Mesodermal cell (in vitro differentiated cells): ENCODE measurements around the gene FOLR1.

Source experiments
- H3K27ac ChIP-seq: 2 replicates; pipeline ENCODE4 v1.7.0; 2013; ENCODE audit warnings: mild to moderate bottlenecking, low read depth, low read length, moderate library complexity; ENCODE audit not compliant: severe bottlenecking
- H3K36me3 ChIP-seq: 2 replicates; pipeline ENCODE4 v1.7.1; 2013; ENCODE audit warnings: mild to moderate bottlenecking, low read length, moderate library complexity; ENCODE audit not compliant: control insufficient read depth, insufficient read depth
- H3K4me1 ChIP-seq: one replicate; pipeline ENCODE4 v1.7.1; 2013; ENCODE audit warnings: mild to moderate bottlenecking, low read length; ENCODE audit not compliant: insufficient read depth, control insufficient read depth, poor library complexity, severe bottlenecking
- H3K4me3 ChIP-seq: 2 replicates; pipeline ENCODE4 v1.7.0; 2013; ENCODE audit warnings: low read length, control low read depth, mild to moderate bottlenecking; ENCODE audit not compliant: insufficient read depth, poor library complexity, severe bottlenecking; ENCODE audit errors: extremely low read depth
- H3K9me3 ChIP-seq: 2 replicates; pipeline ENCODE4 v1.7.1; 2013; ENCODE audit warnings: mild to moderate bottlenecking, low read length, moderate library complexity; ENCODE audit not compliant: control insufficient read depth
- WGBS, 2 experiments: methylation state at CpG; one replicate each; pipeline ENCODE4 v1.1.5; 2013; ENCODE audit warnings: missing lambda C conversion rate in 2 of 2; ENCODE audit not compliant: insufficient coverage in 2 of 2; 5-methylcytosine and 5-hydroxymethylcytosine counted together

The FOLR1 gene

DNA sequence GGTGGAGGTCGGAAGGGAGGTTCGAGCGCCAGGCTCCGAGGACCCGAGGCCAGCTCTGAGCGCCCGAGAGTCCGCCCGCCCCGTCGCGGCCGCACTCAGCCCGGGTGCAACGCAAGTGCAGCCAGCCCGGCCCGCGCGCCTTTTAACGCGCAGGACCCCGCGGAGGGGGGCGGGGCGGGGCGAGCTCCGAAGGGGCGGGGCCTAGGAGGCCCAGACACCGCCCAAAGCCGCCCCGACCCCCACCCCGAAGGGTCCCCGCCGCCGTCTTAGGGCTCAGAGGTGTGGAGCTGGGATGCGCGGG is 52.1 kb downstream of the FOLR1 start, which contains the start of gene PHOX2A:
TSS of gene PHOX2A (minus strand) at position 117 of the 301 bp plus-strand sequence. CDS start 172 bp downstream, outside the sequence.
- H3K36me3 ChIP-seq, result no peaks in the 10 kb centered on the region
- peak within 1 kb of the TSS; percentile 39 for H3K4me3 ChIP-seq
- no peaks in the 10 kb centered on the region for H3K9me3 ChIP-seq
- 0 to 2% methylated on average over 7 to 28 of the region's 37 CpGs for WGBS, 2 experiments
- no peak within 1 kb of the TSS for H3K27ac ChIP-seq
- H3K4me1 ChIP-seq, result peaks cover 8% of the 10 kb centered on the region

DNA sequence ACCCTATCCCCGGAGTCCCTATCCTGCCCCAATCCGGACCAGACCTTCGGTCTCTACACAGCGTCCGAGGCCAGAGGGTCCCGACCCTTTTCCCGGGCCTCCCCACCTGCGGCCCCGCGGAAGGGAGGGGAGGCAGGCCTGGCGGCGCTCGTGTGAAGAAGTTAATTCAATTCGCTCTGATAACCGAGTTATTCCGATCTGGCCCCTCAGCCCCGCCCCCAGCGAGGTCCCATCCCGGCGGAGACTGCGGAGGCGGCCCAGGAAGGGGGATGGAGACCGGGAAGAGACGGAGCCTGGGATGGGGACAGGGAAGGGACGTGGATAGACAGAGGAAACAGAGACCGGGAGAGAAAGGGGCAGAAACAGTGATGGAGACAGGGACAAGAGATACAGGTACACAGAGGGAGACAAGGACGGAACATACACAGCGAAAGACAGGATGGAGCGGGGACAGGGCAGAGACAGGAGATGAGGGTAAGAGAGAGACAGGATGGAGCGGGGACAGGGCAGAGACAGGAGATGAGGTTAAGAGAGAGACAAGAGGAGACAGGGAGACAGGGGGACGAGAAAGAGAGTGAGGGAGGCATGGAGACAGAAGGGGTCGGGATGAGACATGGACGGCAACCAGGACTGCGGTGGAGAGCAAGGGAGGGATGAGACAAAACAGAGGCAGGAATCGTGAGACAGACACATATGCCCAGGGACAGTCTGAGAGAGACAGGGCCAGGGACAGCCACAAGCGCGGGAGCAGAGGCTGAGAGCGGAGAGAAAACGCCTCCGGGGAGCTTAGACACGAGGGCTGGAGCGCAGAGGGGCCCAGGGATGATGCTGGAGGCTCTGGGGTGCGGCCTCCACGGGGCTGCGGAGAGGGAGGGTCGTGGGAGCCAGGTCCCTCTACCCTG is 52.7 kb downstream of the FOLR1 start:
- no peaks in the 10 kb centered on the region for H3K9me3 ChIP-seq
- no peaks in the 10 kb centered on the region for H3K36me3 ChIP-seq
- H3K4me3 ChIP-seq, result peak overlapping the region; percentile 39
- peaks cover 8% of the 10 kb centered on the region for H3K4me1 ChIP-seq
- 5% methylated on average over 44 of the region's 46 CpGs for WGBS, 2 experiments
- H3K27ac ChIP-seq, result no peak overlapping the region

DNA sequence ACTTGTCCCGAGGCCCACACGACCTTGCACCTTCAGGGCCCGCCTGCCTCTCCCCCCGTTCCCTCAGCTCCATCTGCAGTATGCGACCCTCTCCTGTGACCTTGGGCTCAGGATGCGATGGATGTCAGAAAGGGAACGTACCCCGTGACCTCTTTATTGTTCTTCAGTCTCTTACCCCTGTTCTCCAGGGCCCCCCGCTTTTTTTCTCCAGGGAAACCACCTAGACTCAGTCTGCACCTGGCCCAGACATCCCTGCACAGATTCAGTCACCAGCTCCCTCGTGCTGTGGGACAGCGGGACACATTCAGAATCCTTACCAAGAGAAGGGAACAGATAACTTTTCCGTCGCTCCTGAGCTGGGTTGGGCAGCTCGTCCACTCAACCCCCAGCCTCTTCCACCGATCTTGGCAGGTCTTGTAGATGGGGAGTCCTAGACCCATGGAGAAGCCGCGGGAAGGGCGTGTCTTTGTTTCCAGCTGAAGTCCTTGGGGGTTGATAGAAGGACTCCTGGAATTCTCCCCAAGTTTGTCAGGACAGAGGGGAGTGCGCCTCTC is 53.4 kb downstream of the FOLR1 start:
- H3K4me3 ChIP-seq, result no peak overlapping the region
- WGBS, 2 experiments, result 29 to 30% methylated on average over 18 to 19 of the region's 19 CpGs
- H3K4me1 ChIP-seq, result peaks cover 8% of the 10 kb centered on the region
- no peaks in the 10 kb centered on the region for H3K36me3 ChIP-seq
- no peaks in the 10 kb centered on the region for H3K9me3 ChIP-seq
- H3K27ac ChIP-seq, result no peak overlapping the region
